T-helper 2 cell treated with Interferon-gamma antibody and Interleukin-4, amounts not matched to agents 5 μg/mL and 100 μg/mL, for 36 hours (primary cell): ENCODE results near the gene CALML5.

ENCODE experiments used
- DNase-seq: peaks from one replicate; pipeline ENCODE4 v3.0.0; 2021; ENCODE audit warnings: low spot score
- H3K27ac Mint-ChIP-seq: one replicate; pipeline ENCODE4 v1.8.0; 2021; ENCODE audit warnings: mild to moderate bottlenecking, mixed read lengths
- H3K27me3 Mint-ChIP-seq: one replicate; pipeline ENCODE4 v1.8.0; 2021; ENCODE audit warnings: low read depth, mixed read lengths
- H3K36me3 Mint-ChIP-seq: one replicate; pipeline ENCODE4 v1.8.0; 2021; ENCODE audit warnings: low read depth, mixed read lengths
- H3K4me1 Mint-ChIP-seq: one replicate; pipeline ENCODE4 v1.8.0; 2021; ENCODE audit warnings: low read depth, mixed read lengths
- H3K4me3 Mint-ChIP-seq: one replicate; pipeline ENCODE4 v1.8.0; 2022; ENCODE audit warnings: mild to moderate bottlenecking, moderate library complexity, mixed read lengths
- H3K9me3 Mint-ChIP-seq: one replicate; pipeline ENCODE4 v1.8.0; 2021; ENCODE audit warnings: mixed read lengths

The CALML5 gene, protein sequence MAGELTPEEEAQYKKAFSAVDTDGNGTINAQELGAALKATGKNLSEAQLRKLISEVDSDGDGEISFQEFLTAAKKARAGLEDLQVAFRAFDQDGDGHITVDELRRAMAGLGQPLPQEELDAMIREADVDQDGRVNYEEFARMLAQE

DNA sequence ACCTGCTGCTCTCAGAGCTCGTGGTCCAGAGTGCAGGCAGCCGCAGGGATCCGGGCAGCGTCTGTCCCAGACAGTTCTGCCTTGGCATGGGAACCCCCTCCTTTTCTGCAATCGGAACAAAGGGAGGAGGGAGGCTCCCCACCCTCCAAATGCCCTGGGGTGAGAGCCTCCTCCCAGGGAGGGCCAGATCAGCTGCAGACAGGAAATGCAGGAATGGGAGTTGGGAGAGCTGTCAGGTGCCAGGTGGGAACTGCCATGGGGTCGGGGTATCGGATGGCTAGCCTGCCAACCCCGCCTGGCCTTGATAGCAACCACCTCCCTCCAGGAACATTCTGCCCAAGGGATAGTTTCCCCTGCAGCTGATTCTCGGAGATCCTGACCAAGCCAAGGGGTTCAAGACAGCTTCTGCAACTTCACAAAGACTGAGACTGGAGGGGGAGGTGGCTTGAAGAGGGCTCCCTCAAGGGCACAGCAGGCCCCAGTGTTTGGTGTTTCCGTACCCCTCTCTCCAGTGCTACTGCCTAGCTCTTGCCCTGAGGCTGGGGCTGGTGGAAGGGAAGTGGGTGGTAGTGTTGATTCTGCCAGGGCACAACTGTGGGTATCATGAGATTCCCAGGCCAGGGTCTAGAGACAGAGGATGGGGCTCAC, at the start of gene CALML5:
Gene CALML5, minus strand, starts transcription at position 78 of the 648 bp plus-strand sequence. CDS start 132 bp downstream, outside the sequence.
- no peaks in the 10 kb centered on the region for H3K36me3 Mint-ChIP-seq
- no peak within 1 kb of the TSS for H3K27ac Mint-ChIP-seq
- no peak for DNase-seq
- no peaks in the 10 kb centered on the region for H3K4me1 Mint-ChIP-seq
- H3K9me3 Mint-ChIP-seq = no peaks in the 10 kb centered on the region
- H3K4me3 Mint-ChIP-seq = no peak within 1 kb of the TSS
- H3K27me3 Mint-ChIP-seq = peaks cover 2% of the 10 kb centered on the region

DNA sequence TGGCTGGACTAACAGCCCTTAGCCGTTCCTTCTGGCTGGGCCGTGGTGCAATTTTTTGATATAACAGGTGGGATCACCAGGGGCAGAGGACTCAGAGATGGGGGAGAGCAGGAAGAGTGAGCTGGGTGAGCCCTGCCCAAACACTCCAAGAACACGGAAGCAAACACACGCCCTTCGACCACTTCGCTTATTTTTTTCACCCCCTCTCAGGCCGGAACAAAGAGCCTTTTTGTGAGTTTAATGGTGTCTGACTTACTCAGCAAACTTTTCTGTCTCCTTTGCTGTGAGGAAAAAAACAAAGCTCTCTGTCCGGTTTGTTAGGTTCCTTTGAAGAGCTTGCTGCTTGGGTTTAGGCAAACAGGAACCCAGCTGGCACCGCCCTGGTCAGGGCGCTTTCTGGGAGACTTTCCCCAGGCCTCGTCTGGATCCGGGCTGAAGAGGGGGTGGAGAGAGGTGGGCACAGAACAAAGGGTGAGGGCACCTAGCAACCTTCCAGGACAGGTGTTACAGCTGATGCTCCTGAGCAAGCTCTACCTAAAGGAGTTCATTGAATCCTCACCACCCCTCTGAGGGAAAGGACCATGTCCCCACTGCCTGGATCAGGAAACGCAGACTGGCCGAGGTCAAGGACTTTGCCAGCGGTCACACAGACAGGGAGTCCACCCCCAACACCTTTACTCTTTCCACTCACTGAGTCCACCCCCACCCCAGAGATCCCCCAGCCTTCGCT, 48.7 kb upstream of the CALML5 start:
- H3K4me3 Mint-ChIP-seq = no peak overlapping the region
- H3K27me3 Mint-ChIP-seq = peaks cover 3% of the 10 kb centered on the region
- H3K9me3 Mint-ChIP-seq = peaks cover 5% of the 10 kb centered on the region
- peaks cover 21% of the 10 kb centered on the region for H3K4me1 Mint-ChIP-seq
- H3K36me3 Mint-ChIP-seq = no peaks in the 10 kb centered on the region
- H3K27ac Mint-ChIP-seq = no peak overlapping the region
- DNase-seq = no peak

DNA sequence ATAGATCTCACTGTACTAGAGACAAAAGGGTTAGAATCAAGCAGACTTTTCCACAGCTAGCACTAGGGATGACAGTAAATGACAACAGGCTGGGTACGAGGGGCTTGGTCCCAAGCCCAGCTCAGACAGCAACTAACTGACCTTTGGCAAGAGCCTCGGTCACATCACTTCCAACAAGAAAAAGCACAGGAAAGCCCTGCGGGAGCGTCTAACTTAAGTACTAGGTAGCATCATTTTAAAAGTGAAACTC, 48.2 kb upstream of the CALML5 start:
- H3K4me3 Mint-ChIP-seq = no peak overlapping the region
- DNase-seq = no peak
- H3K4me1 Mint-ChIP-seq = peaks cover 17% of the 10 kb centered on the region
- H3K27ac Mint-ChIP-seq = no peak overlapping the region
- no peaks in the 10 kb centered on the region for H3K36me3 Mint-ChIP-seq
- peaks cover 3% of the 10 kb centered on the region for H3K27me3 Mint-ChIP-seq
- H3K9me3 Mint-ChIP-seq = peaks cover 10% of the 10 kb centered on the region

DNA sequence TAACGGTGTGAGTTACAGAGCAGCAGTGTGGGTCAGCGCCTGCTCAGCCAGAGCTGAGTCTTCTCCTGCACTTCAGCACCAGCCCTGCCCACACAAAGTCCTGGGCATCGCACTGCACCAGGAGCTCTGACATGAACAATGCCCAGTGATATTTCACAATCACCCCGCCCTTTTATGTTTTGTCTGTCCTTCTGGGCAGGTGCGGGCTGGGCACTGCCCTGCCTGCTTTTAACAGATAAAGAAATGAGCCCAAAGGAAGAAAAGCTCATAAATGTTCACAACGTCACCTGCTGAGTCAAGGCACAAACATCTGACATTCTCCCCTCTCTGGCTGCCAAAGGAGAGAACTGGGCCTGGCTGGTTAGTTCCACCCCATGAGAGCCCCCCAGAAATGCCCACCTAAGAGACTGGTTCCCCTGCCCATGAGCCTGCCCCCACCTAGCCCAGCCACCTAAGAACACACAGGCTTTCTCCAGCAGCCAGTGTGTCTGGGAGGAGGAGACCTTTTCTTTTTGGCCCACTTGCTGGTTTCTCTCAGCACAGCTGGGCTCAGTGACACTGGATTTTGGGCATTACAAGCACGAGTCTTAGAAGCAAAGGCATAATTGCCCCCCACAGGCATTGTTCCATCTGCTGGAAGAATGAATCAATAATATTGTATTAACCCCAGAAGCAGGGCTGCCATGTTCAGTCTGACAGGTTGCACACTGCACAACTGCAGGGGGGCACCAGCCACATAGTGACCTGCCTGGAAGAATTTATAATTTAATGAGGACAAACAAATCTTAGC, 47.7 kb upstream of the CALML5 start:
- H3K36me3 Mint-ChIP-seq = no peaks in the 10 kb centered on the region
- H3K4me1 Mint-ChIP-seq = peaks cover 12% of the 10 kb centered on the region
- no peak for DNase-seq
- no peak overlapping the region for H3K4me3 Mint-ChIP-seq
- no peak overlapping the region for H3K27ac Mint-ChIP-seq
- peaks cover 3% of the 10 kb centered on the region for H3K27me3 Mint-ChIP-seq
- peaks cover 14% of the 10 kb centered on the region for H3K9me3 Mint-ChIP-seq

DNA sequence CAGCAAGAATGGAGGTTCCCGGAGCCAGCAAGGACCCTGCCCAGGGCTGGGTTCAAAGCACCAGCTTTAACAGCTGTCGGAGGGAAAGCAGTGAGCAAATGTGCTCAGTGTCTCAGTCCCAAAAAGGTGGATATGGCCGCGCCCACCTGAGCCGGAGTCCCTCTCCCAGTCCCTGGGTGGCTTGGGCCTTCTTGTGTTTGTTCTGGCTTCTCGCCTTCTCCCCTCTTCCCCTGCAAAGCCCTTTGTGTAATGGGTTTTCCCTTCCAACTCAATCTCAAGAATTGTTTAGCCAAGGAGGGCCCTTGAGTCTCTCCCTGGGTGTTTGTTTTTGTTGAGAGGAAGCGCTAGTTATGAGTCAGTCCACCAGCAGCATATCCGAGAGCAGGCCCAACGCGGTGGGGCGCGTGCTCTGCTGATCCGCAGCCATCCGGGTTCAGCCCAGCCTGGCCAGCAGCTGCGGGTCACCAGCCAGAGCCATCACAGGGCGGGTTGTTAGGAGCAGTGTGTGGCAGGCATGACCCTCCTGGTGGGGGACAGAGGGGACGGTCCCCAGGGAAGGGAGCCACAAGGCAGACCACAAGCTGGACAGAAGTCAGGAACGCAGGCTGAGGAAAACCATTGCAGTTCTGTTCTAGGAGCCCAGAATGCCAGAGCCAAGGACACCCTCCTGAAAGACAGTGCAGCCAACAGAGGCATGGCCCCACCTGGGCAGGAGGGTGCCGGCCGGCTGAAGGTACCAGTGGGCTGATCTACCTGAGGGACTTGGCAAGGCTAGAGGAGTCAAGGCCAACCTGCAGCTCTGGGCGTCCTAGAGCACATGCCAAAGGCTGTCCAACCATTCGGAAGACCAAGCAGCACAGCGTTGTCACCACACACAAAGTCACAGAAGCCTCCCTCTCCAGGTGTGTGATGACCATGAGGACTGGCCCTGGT, 46.7 kb upstream of the CALML5 start:
- no peak overlapping the region for H3K4me3 Mint-ChIP-seq
- no peak for DNase-seq
- H3K36me3 Mint-ChIP-seq = no peaks in the 10 kb centered on the region
- peaks cover 24% of the 10 kb centered on the region for H3K9me3 Mint-ChIP-seq
- peaks cover 3% of the 10 kb centered on the region for H3K27me3 Mint-ChIP-seq
- H3K4me1 Mint-ChIP-seq = peaks cover 3% of the 10 kb centered on the region
- H3K27ac Mint-ChIP-seq = no peak overlapping the region

DNA sequence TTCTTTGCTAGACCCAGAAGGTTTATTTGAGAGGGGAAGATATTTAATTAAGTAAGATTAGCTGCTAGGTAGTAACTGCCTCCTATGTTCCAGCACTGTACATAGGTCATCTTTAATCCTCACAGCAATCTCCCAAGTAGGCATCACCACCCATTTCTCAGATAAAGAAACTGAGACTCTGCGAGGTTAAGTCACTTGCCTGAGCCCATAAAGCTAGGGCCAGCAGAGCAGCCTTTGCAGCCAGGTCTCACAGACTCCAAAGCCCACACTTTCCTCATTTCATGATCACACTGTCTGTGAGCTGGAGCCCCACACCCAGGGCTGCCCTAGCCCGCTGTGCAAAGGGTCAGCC, 46.0 kb upstream of the CALML5 start:
- DNase-seq = no peak
- no peaks in the 10 kb centered on the region for H3K4me1 Mint-ChIP-seq
- H3K27ac Mint-ChIP-seq = no peak overlapping the region
- H3K27me3 Mint-ChIP-seq = peaks cover 3% of the 10 kb centered on the region
- no peak overlapping the region for H3K4me3 Mint-ChIP-seq
- H3K9me3 Mint-ChIP-seq = peaks cover 30% of the 10 kb centered on the region
- H3K36me3 Mint-ChIP-seq = no peaks in the 10 kb centered on the region

DNA sequence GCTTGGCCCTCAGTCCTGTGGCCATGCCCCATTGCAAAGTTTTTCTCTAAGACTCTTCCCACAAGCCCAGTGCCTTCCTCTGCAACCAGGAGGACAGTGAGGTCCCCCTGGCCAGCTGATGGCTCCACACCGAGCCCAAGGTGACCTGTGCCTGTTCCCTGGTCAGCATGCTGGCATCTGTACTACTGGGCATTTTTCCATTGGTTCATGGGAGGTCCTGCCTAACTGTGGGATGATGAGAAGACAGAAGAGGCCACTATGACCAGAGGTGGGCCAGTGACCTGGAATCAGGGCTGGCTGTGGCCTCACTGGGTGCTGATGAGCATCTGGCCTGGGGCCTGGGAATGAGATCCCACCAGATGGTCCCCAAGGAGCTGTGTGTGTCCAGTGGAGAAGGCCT, 45.6 kb upstream of the CALML5 start:
- Mint-ChIP-seq H3K27me3 (peaks cover 3% of the 10 kb centered on the region), H3K27ac (no peak overlapping the region), H3K9me3 (peaks cover 32% of the 10 kb centered on the region), H3K4me1 (no peaks in the 10 kb centered on the region), H3K36me3 (no peaks in the 10 kb centered on the region), H3K4me3 (no peak overlapping the region)
- DNase-seq = no peak

DNA sequence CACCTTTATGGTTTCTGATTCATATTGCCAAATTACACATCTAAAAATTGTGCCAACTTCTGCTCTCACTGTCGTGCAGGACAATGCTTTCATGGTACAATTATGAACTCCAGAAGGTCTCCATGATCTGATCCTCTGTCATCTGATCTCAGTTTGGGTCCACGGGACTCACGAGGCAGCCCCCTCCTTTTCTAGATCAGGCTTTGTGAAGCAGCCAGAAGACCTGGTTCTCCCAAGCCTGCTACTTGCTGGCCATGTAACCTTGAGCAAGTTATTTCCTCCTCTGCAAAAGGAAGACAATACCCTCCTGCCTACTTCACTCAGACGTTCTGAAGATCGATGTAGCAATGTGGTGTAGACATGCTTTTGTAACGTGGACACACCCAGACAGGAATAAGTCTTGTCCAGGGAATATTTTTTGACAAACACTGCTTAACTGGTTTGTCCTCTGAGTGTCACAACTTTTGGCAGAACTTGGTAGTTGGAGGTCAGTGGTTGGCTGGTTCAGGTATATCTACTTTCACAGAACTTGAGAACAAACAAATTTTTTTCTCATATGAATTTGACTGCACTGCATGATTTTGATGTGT, 44.9 kb upstream of the CALML5 start:
- Mint-ChIP-seq H3K27ac (no peak overlapping the region), H3K9me3 (peaks cover 32% of the 10 kb centered on the region), H3K4me1 (no peaks in the 10 kb centered on the region), H3K4me3 (no peak overlapping the region), H3K36me3 (no peaks in the 10 kb centered on the region), H3K27me3 (peaks cover 3% of the 10 kb centered on the region)
- DNase-seq = no peak

DNA sequence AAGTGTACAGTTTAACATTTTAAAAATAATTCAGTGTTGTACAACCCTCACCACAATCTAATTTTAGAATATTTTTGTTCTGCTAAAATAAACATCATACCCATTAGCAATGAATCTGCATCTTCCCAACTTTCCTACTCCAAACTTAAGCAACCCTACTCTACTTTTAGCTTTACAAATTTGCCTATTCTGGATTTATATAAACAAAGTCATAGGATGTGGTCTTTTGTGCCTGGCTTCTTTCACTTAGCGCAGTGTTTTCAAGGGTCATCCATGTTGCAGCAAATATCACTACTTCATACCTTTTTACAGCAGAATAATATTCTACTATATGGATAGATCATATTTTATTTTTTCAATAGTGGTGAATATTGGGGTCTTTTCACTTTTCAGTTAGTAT, 44.3 kb upstream of the CALML5 start:
- Mint-ChIP-seq H3K36me3 (no peaks in the 10 kb centered on the region), H3K4me3 (no peak overlapping the region), H3K4me1 (no peaks in the 10 kb centered on the region), H3K27ac (no peak overlapping the region), H3K9me3 (peaks cover 32% of the 10 kb centered on the region), H3K27me3 (peaks cover 3% of the 10 kb centered on the region)
- DNase-seq = no peak

DNA sequence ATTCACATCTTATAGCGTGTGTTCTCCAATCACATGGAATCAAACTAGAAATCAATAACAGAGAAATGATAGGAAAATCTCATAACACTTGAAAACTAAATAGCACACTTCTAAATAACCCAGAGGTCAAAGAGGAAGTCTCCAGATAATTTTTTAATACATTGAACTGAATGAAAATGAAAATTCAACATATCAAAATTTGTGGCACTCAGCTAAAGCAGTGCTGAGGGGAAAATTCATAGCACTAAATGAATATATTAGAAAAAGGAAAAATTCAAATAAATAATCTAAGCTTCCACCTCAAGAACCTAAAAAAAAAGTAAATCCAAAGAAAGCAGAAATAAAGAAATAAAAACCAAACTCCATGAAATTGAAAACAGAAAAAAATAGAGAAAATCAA, 42.7 kb upstream of the CALML5 start:
- Mint-ChIP-seq H3K4me3 (no peak overlapping the region), H3K27me3 (peaks cover 9% of the 10 kb centered on the region), H3K27ac (no peak overlapping the region)

DNA sequence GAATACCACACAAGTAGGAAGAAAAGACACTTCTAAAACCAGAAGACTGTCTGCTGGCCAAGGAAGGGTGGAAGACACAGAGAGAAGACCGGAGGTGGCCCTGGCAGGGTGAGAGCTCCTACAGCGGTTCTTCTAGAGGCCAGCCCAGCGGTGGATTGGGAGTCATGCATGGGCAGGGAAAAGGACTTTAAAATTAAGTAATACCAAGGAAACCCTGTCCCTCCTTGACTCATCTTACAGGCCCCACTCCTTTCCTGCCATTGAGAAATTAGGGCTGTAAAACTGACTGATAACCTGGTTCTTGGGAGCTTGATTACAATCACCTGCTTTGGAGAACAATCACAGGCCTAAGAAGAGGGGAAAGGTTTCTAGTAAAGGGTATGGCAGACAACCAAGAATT, 41.5 kb upstream of the CALML5 start:
- H3K27ac Mint-ChIP-seq = no peak overlapping the region
- no peak overlapping the region for H3K4me3 Mint-ChIP-seq
- no peaks in the 10 kb centered on the region for H3K4me1 Mint-ChIP-seq
- peaks cover 9% of the 10 kb centered on the region for H3K27me3 Mint-ChIP-seq
- DNase-seq = no peak
- H3K9me3 Mint-ChIP-seq = peaks cover 32% of the 10 kb centered on the region
- H3K36me3 Mint-ChIP-seq = no peaks in the 10 kb centered on the region

More for the DNA sequence above, 42.7 kb upstream of the CALML5 start:
- H3K36me3 Mint-ChIP-seq = no peaks in the 10 kb centered on the region
- DNase-seq = no peak
- peaks cover 32% of the 10 kb centered on the region for H3K9me3 Mint-ChIP-seq
- H3K4me1 Mint-ChIP-seq = no peaks in the 10 kb centered on the region

DNA sequence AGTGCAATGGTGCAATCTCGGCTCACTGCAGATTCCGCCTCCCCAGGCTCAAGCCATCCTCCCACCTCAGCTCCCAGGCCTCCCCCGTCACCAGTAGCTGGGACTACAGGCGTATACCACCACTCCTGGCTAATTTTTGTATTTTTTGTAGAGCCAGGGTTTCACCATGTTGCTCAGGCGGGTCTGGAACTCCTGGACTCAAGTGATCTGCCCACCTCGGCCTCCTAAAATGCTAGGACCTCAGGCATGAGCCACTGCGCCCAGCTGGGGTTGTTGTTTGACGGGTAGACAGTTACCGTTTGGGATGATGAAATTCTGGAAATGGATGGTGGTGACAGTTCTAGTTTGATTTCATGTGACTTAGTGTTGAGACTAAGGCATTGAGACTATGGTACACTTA, 40.7 kb upstream of the CALML5 start:
- H3K9me3 Mint-ChIP-seq = peaks cover 32% of the 10 kb centered on the region
- no peak for DNase-seq
- no peak overlapping the region for H3K4me3 Mint-ChIP-seq
- peaks cover 9% of the 10 kb centered on the region for H3K27me3 Mint-ChIP-seq
- no peaks in the 10 kb centered on the region for H3K4me1 Mint-ChIP-seq
- no peak overlapping the region for H3K27ac Mint-ChIP-seq
- H3K36me3 Mint-ChIP-seq = no peaks in the 10 kb centered on the region

DNA sequence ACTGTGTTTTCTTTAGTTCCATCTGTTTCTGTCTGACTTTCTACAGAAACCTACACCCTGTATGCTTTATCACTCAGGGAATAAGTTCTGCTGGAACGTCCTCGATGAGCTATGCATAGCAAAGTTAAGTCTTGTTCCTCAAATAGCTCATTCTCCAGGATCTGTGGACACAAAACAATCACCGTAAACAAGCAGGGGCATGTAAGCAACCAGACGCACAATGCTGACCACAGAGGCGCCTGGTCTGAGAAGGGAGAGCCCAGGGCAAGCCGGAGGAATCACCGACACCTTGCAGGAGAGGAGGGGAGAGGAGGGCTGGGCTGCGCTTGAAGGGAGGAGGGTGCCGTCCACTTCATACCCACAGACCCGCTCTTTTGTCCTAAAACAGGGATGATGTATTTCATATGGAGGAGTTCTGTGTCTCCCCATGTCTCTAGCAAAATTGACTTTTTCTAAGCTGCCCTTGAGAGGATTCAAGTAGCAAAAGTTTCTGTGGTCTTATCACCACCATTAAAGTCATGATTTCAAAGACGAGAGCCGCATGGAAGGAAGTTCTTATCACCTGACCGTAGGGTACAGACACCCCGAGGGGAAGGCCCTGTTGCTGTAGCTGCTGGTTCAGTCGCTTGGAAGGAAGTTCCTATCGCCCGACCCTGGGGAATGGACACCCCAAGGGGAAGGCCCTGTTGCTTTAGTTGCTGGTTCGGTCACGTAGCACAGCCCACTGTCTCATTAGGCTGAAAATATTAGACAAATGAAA, 39.7 kb upstream of the CALML5 start:
- Mint-ChIP-seq H3K27ac (no peak overlapping the region), H3K4me1 (no peaks in the 10 kb centered on the region), H3K9me3 (peaks cover 32% of the 10 kb centered on the region), H3K27me3 (peaks cover 9% of the 10 kb centered on the region), H3K36me3 (no peaks in the 10 kb centered on the region), H3K4me3 (no peak overlapping the region)
- no peak for DNase-seq
